ENCODE results near the gene ASTN2.
A peak's percentile ranks its signal among the peaks of the same experiment; 100 is the strongest.

Gene ASTN2

GRCh38 chr9:116566677-116567488 lies 848.0 kb downstream of the ASTN2 start:
- TF ChIP-seq POLR2A (IDR thresholded peaks at IDR 0.05; ENCODE audit: low read depth, low read length), result no peak
- DNase-seq (ENCODE audit: insufficient read length, low spot score) (no peak), FAIRE-seq (peak; percentile 75)

GRCh38 chr9:116565986-116566385 lies 848.9 kb downstream of the ASTN2 start:
- FAIRE-seq (no peak), DNase-seq (ENCODE audit: insufficient read length, low spot score) (no peak)
- no peak for TF ChIP-seq POLR2A (IDR thresholded peaks at IDR 0.05; ENCODE audit: low read depth, low read length)

- TF ChIP-seq POLR2A (IDR thresholded peaks at IDR 0.05; ENCODE audit: low read depth, low read length), result no peak
- FAIRE-seq, result peak; percentile 33
- DNase-seq (ENCODE audit: insufficient read length, low spot score), result no peak
Measured at GRCh38 chr9:116564266-116564793, 850.5 kb downstream of the ASTN2 start.

GRCh38 chr9:116558818-116559540 lies 855.9 kb downstream of the ASTN2 start:
- TF ChIP-seq POLR2A (IDR thresholded peaks at IDR 0.05; ENCODE audit: low read depth, low read length), result no peak
- DNase-seq (ENCODE audit: insufficient read length, low spot score) (no peak), FAIRE-seq (peak; percentile 43)

GRCh38 chr9:116558035-116558434 lies 856.8 kb downstream of the ASTN2 start:
- DNase-seq (ENCODE audit: insufficient read length, low spot score) (no peak), FAIRE-seq (peak; percentile 43)
- TF ChIP-seq POLR2A (IDR thresholded peaks at IDR 0.05; ENCODE audit: low read depth, low read length), result no peak

GRCh38 chr9:116555556-116556155 lies 859.2 kb downstream of the ASTN2 start:
- FAIRE-seq, result peak; percentile 64
- TF ChIP-seq POLR2A (IDR thresholded peaks at IDR 0.05; ENCODE audit: low read depth, low read length), result no peak
- DNase-seq (ENCODE audit: insufficient read length, low spot score), result no peak

GRCh38 chr9:116555119-116555518 lies 859.7 kb downstream of the ASTN2 start:
- TF ChIP-seq POLR2A (IDR thresholded peaks at IDR 0.05; ENCODE audit: low read depth, low read length), result no peak
- FAIRE-seq (no peak), DNase-seq (ENCODE audit: insufficient read length, low spot score) (no peak)

GRCh38 chr9:116550696-116551436 lies 864.0 kb downstream of the ASTN2 start:
- FAIRE-seq (no peak), DNase-seq (ENCODE audit: insufficient read length, low spot score) (no peak)
- no peak for TF ChIP-seq POLR2A (IDR thresholded peaks at IDR 0.05; ENCODE audit: low read depth, low read length)

GRCh38 chr9:116549786-116550660 lies 864.8 kb downstream of the ASTN2 start:
- FAIRE-seq, result peak; percentile 80
- no peak for TF ChIP-seq POLR2A (IDR thresholded peaks at IDR 0.05; ENCODE audit: low read depth, low read length)
- no peak for DNase-seq (ENCODE audit: insufficient read length, low spot score)

- DNase-seq (ENCODE audit: insufficient read length, low spot score) (peak; percentile 99), FAIRE-seq (peak; percentile 99)
- TF ChIP-seq POLR2A (IDR thresholded peaks at IDR 0.05; ENCODE audit: low read depth, low read length), result no peak
Measured at GRCh38 chr9:116549061-116549664, 865.7 kb downstream of the ASTN2 start.

GRCh38 chr9:116547729-116548426 lies 867.0 kb downstream of the ASTN2 start:
- no peak for TF ChIP-seq POLR2A (IDR thresholded peaks at IDR 0.05; ENCODE audit: low read depth, low read length)
- no peak for FAIRE-seq

More at GRCh38 chr9:116547729-116548426, 867.0 kb downstream of the ASTN2 start:
- DNase-seq (ENCODE audit: insufficient read length, low spot score), result no peak
